Measurements from ENCODE around the gene CASP2. TPM values are rescaled to one million over a fixed set of nuclear protein-coding genes. Genes with fewer than 3 reads are reported as not detected.

CASP2 gene
- total RNA-seq, 4 donors from 2014 or later: 3.1 to 13.9 (median 4.1) TPM

DNA sequence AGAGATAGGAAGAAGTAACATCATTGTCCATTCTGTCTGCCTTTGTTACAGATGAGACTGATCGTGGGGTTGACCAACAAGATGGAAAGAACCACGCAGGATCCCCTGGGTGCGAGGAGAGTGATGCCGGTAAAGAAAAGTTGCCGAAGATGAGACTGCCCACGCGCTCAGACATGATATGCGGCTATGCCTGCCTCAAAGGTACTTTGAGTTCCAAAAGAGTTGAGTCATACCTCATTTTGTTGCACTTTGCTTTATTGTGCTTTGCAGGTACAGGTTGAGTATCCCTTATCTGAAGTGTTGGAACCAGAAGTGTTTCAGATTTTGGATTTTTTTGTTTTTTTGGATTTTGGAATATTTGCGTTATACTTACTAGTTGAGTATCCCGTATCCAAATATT, 15.6 kb downstream of the CASP2 start:
- no peak for ATAC-seq
- intact Hi-C loops (cut with DNase I; ENCODE audit: low total_unique reads): no loop called here
- Histone ChIP-seq H3K27ac (no peak overlapping the region), H3K4me1 (peaks cover 10 to 17% of the 10 kb centered on the region in 2 donors), H3K27me3 (no peaks in the 10 kb centered on the region), H3K9me3 (no peaks in the 10 kb centered on the region), H3K36me3 (peaks cover 0 to 68% of the 10 kb centered on the region in 2 donors), H3K4me3 (no peak overlapping the region)
- in situ Hi-C loops (cut with MboI; ENCODE audit: low sequenced_read_pairs in 4 of 4): no loop called here
- TF ChIP-seq, protein P1, sequence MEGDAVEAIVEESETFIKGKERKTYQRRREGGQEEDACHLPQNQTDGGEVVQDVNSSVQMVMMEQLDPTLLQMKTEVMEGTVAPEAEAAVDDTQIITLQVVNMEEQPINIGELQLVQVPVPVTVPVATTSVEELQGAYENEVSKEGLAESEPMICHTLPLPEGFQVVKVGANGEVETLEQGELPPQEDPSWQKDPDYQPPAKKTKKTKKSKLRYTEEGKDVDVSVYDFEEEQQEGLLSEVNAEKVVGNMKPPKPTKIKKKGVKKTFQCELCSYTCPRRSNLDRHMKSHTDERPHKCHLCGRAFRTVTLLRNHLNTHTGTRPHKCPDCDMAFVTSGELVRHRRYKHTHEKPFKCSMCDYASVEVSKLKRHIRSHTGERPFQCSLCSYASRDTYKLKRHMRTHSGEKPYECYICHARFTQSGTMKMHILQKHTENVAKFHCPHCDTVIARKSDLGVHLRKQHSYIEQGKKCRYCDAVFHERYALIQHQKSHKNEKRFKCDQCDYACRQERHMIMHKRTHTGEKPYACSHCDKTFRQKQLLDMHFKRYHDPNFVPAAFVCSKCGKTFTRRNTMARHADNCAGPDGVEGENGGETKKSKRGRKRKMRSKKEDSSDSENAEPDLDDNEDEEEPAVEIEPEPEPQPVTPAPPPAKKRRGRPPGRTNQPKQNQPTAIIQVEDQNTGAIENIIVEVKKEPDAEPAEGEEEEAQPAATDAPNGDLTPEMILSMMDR (IDR thresholded peaks at IDR 0.05 in 4 of 5, conservative IDR thresholded peaks at IDR 0.05 in 1 of 5): no peak
- no peak for TF ChIP-seq POLR2A (IDR thresholded peaks at IDR 0.05)
- no peak for DNase-seq

DNA sequence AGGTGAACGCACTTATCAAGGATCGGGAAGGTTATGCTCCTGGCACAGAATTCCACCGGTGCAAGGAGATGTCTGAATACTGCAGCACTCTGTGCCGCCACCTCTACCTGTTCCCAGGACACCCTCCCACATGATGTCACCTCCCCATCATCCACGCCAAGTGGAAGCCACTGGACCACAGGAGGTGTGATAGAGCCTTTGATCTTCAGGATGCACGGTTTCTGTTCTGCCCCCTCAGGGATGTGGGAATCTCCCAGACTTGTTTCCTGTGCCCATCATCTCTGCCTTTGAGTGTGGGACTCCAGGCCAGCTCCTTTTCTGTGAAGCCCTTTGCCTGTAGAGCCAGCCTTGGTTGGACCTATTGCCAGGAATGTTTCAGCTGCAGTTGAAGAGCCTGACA, 16.8 kb downstream of the CASP2 start:
- Histone ChIP-seq H3K36me3 (peaks cover 0 to 66% of the 10 kb centered on the region in 2 donors), H3K4me3 (no peak overlapping the region), H3K27ac (no peak overlapping the region), H3K4me1 (peaks cover 15 to 18% of the 10 kb centered on the region in 2 donors), H3K9me3 (no peaks in the 10 kb centered on the region), H3K27me3 (no peaks in the 10 kb centered on the region)
- ATAC-seq (no peak), DNase-seq (no peak)
- in situ Hi-C loops (cut with MboI; ENCODE audit: low sequenced_read_pairs in 4 of 4) (no loop called here), intact Hi-C loops (cut with DNase I; ENCODE audit: low total_unique reads) (loop anchor here (1.0 kb wide), 1 partner anchor 65 kb away; no protein-coding TSS in a partner anchor)
- TF ChIP-seq POLR2A (IDR thresholded peaks at IDR 0.05): no peak
- TF ChIP-seq, protein P1 (IDR thresholded peaks at IDR 0.05 in 4 of 5, conservative IDR thresholded peaks at IDR 0.05 in 1 of 5): no peak

DNA sequence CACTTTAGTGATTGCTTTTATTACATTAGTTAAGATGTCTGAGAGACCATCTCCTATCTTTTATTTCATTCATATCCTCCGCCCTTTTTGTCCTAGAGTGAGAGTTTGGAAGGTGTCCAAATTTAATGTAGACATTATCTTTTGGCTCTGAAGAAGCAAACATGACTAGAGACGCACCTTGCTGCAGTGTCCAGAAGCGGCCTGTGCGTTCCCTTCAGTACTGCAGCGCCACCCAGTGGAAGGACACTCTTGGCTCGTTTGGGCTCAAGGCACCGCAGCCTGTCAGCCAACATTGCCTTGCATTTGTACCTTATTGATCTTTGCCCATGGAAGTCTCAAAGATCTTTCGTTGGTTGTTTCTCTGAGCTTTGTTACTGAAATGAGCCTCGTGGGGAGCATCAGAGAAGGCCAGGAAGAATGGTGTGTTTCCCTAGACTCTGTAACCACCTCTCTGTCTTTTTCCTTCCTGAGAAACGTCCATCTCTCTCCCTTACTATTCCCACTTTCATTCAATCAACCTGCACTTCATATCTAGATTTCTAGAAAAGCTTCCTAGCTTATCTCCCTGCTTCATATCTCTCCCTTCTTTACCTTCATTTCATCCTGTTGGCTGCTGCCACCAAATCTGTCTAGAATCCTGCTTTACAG, 17.4 kb downstream of the CASP2 start:
- TF ChIP-seq, protein P1 (IDR thresholded peaks at IDR 0.05 in 4 of 5, conservative IDR thresholded peaks at IDR 0.05 in 1 of 5): peak; percentile 54 to 74 (median 62)
- no peak for TF ChIP-seq POLR2A (IDR thresholded peaks at IDR 0.05)
- Histone ChIP-seq H3K4me3 (no peak overlapping the region), H3K27ac (no peak overlapping the region), H3K4me1 (peaks cover 15% of the 10 kb centered on the region in 2 donors), H3K36me3 (peaks cover 0 to 60% of the 10 kb centered on the region in 2 donors), H3K9me3 (no peaks in the 10 kb centered on the region), H3K27me3 (no peaks in the 10 kb centered on the region)
- in situ Hi-C loops (cut with MboI; ENCODE audit: low sequenced_read_pairs in 4 of 4) (no loop called here), intact Hi-C loops (cut with DNase I; ENCODE audit: low total_unique reads) (loop anchor here (1.0 kb wide), 1 partner anchor 65 kb away; no protein-coding TSS in a partner anchor)
- ATAC-seq (peak; percentile 26 to 84), DNase-seq (peak in 1 of 2 donors; percentile 55)

DNA sequence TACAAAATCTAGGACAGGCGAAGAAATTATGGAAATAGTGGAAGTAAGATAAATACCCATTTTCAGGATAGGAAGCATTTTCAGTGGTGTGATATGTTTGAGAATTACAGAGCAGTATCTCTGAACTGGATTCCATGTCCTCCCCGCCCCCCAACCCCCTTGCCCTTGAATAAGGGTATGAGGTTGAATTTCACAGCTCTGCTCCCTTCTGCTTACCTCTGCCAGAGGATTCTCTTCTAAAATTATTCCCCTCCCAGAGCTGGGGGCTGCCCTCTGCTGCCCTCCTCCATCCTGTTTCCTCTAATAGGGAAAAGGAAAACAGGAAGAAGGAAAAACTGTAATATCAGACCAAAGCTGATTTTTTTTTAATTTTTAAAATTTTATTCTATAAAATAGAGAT, 20.5 kb downstream of the CASP2 start:
- Histone ChIP-seq H3K9me3 (no peaks in the 10 kb centered on the region), H3K36me3 (peaks cover 0 to 30% of the 10 kb centered on the region in 2 donors), H3K4me1 (peaks cover 15% of the 10 kb centered on the region in 2 donors), H3K27me3 (no peaks in the 10 kb centered on the region), H3K4me3 (no peak overlapping the region), H3K27ac (peak overlapping the region; percentile 1 to 64 (median 32))
- intact Hi-C loops (cut with DNase I; ENCODE audit: low total_unique reads) (no loop called here), in situ Hi-C loops (cut with MboI; ENCODE audit: low sequenced_read_pairs in 4 of 4) (no loop called here)
- ATAC-seq: no peak
- no peak for DNase-seq
- TF ChIP-seq, protein P1 (IDR thresholded peaks at IDR 0.05 in 4 of 5, conservative IDR thresholded peaks at IDR 0.05 in 1 of 5): no peak
- no peak for TF ChIP-seq POLR2A (IDR thresholded peaks at IDR 0.05)

Measured in gastrocnemius medialis (tissue), 4 donors.